NB4 (cell line): ENCODE data around the gene CCL27.

Experiments used
- DNase-seq: peaks from one replicate; pipeline ENCODE4 v3.0.0; 2010; ENCODE audit warnings: low read depth
- H3K4me3 ChIP-seq: one replicate; pipeline ENCODE4 v1.5.1; 2011; ENCODE audit warnings: mild to moderate bottlenecking, low read depth, low read length, moderate library complexity
- MYC ChIP-seq: IDR thresholded peaks from 2 replicates; pipeline ENCODE4 v1.6.1; 2011; ENCODE audit warnings: low read depth, low read length
- POLR2A ChIP-seq: IDR thresholded peaks from 2 replicates; pipeline ENCODE4 v1.6.1; 2011; ENCODE audit warnings: mild to moderate bottlenecking; ENCODE audit not compliant: insufficient read length; ENCODE audit errors: extremely low read depth
- TF ChIP-seq, protein P1 (sequence below): IDR thresholded peaks from 2 replicates; pipeline ENCODE4 v1.6.1; 2011; ENCODE audit warnings: low read depth, low read length
- TF ChIP-seq, protein P2 (sequence below): IDR thresholded peaks from one replicate; pipeline ENCODE4 v1.5.1; 2012; ENCODE audit warnings: low read depth, low read length

CCL27 gene

DNA sequence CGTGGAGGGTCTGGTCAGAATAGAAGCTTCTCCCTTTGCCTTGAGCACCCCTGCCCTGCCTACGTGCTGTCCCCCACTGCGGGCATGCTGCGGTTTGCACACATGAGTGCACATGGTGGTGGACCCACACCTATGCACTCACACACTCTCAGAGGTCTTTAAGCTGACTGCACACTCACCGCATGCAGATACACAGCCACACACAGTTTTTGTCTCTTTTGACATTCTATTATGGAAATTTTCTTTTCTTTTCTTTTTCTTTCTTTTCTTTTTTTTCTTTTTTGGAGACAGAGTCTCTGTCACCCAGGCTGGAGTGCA lies 33.0 kb downstream of the CCL27 start:
- no peak overlapping the region for H3K4me3 ChIP-seq
- no peak for DNase-seq
- TF ChIP-seq, protein P1, sequence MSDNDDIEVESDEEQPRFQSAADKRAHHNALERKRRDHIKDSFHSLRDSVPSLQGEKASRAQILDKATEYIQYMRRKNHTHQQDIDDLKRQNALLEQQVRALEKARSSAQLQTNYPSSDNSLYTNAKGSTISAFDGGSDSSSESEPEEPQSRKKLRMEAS: no peak
- TF ChIP-seq MYC (no peak), POLR2A (no peak)
- TF ChIP-seq, protein P2, sequence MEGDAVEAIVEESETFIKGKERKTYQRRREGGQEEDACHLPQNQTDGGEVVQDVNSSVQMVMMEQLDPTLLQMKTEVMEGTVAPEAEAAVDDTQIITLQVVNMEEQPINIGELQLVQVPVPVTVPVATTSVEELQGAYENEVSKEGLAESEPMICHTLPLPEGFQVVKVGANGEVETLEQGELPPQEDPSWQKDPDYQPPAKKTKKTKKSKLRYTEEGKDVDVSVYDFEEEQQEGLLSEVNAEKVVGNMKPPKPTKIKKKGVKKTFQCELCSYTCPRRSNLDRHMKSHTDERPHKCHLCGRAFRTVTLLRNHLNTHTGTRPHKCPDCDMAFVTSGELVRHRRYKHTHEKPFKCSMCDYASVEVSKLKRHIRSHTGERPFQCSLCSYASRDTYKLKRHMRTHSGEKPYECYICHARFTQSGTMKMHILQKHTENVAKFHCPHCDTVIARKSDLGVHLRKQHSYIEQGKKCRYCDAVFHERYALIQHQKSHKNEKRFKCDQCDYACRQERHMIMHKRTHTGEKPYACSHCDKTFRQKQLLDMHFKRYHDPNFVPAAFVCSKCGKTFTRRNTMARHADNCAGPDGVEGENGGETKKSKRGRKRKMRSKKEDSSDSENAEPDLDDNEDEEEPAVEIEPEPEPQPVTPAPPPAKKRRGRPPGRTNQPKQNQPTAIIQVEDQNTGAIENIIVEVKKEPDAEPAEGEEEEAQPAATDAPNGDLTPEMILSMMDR: no peak

DNA sequence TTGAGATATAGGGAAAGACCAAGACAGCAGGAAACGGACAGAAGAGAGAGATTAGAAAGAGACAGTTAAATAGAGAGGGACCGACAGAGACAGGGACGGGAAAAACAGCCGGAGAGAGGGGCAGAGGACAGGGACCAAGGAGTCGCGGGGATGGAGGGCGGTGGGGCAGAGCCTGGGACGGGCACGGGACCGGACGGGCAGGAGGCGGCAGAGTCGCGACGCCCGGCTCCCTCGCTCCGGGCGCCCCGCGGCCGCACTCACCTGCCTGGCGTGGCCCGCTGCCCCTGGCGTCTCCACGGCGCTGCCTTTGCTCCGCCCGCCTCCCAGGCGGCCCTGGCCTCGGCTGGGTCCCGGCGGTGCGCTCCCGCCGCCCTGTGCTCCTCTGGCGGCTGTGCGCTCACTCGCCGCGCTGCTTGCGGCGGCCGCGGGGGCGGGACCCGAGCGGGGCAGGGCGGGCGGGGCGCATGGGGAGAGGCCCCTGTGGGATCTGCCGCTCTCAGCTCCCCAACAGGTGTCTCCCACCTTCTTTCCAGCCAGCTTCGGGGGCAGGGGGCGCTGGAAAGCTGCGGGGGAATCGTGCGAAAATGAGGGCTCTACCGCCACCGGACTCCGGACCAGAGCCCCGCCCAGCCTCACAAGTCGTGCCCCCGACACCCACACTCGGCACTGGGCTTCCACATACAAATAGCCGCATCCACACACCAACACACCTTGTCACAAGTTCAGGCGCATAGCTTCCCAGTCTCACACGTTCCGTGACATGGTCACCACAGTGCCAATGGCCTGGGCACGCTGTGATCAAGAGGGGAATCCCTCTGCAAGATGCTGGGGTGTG lies 33.6 kb downstream of the CCL27 start, which contains the start of gene ARID3C:
TSS of gene ARID3C (minus strand) at position 411 of the 835 bp plus-strand sequence. CDS start 1,052 bp downstream, outside the sequence.
- no peak within 1 kb of the TSS for H3K4me3 ChIP-seq
- no peak for TF ChIP-seq POLR2A
- TF ChIP-seq, protein P1: no peak
- TF ChIP-seq, protein P2: no peak
- no peak for TF ChIP-seq MYC
- DNase-seq: peak; percentile 60

DNA sequence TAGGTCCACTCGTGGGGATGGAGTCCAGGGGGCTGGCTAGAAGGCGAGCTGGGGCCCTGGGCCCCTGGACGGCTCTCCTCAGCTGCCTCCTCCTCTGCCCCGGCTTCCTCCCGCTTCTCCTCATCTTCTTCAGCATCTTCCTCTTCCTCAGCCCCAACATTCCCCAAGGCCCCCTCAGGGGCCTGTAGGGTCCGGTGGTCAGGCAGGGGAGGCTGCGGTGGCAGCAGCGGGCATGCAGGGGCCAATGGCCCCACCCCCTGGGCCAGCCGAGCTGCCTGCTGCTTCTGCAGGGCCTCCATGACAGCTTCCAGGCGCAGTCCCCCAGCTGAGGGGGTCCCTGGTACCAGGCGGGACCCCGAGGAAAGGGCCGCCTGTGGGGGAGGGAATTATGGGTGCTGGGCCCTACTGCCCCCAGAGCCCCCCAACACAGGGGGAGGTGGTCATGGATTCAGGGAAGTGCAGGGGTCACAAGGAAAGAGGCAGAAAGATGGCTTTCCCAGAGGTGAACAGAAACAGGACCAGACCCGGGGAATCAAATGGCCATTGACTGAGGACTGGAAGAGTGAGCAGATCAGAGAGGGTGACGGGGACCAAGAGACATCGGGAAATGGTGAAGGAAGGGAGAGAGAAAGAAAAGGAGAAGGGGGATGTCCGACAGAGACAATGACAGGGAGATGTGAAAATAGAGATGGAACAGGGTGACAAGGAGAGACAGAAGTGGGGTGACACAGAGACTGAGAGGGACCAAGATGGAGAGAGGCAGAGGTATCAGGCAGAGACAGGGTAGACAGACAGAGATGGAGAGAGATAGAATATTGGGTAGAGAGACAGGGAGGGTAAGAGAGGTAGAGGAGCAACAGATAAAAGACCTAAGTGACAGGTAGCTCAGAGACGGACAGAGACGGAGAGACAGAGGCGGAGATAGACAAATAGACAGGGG lies 34.5 kb downstream of the CCL27 start:
- H3K4me3 ChIP-seq: no peak overlapping the region
- TF ChIP-seq MYC (no peak), POLR2A (no peak)
- TF ChIP-seq, protein P1: no peak
- TF ChIP-seq, protein P2: no peak
- no peak for DNase-seq

DNA sequence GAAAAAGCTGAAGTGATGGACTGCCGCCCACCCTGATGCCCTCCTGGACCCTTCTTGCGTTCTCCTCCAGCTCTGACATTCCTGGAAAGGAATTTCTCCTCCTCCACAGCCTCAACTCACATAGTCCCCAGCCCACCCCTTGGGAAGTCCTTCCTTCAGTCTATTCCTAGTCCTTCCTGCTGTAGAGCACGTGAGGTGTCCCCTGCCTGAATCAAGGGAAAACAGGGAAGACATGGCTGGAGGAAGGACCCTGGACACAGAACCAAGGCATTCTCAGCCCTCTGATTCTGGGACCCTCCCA lies 37.3 kb downstream of the CCL27 start:
- no peak for TF ChIP-seq MYC
- no peak for TF ChIP-seq POLR2A
- TF ChIP-seq, protein P2: no peak
- TF ChIP-seq, protein P1: no peak
- DNase-seq: no peak
- no peak overlapping the region for H3K4me3 ChIP-seq

DNA sequence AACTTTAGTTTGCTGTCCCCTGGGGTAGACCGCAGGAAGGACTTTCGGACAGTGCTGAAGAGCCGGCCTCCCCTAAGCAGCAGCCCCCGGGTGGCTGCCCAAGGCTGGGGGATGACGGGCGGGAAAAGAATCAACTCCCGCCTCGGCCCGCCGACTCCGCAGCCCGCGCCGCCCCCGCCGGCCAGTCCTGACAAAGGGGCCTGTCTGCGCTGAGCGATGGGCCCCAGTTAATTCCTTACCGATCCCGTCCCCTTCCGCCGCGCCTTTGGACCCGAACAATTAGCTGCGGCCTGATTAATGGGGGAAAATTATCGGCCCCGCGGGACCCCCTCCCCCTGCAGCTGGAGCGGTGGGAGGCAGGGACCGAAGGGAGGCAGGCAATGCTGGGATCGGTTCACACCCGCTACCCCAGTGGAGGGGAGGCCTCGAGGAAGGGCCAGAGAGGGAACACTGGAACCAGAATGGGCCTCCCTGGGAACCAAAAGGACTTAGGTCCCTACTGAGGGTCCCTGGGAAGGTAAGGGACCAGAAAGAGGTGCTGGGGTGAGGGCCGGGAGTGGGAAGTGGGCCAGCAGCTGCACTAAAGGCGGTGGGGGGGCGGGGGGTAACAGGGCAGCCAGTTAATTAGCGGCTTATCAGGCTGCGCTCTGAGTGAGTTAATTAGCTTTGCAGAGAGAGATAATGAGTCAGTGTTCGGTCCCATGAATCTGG lies 37.8 kb downstream of the CCL27 start:
- H3K4me3 ChIP-seq: no peak overlapping the region
- no peak for TF ChIP-seq POLR2A
- DNase-seq: no peak
